ENCODE measurements around the gene TP53RK.

The TP53RK gene

GRCh38 chr20:46671866-46672542 lies 17.2 kb downstream of the TP53RK start:
- no peak overlapping the region for H3K4me3 ChIP-seq (ENCODE audit: low read depth, low read length)
- no peak for TF ChIP-seq MAX (IDR thresholded peaks at IDR 0.05; ENCODE audit: low read depth, low read length)
- no peak for TF ChIP-seq CTCF (IDR thresholded peaks at IDR 0.05; ENCODE audit: low read depth, low read length)
- TF ChIP-seq MYC (IDR thresholded peaks at IDR 0.05; ENCODE audit: low read depth, low read length) = no peak
- no peak for TF ChIP-seq POLR2A (IDR thresholded peaks at IDR 0.05; ENCODE audit: extremely low read depth, insufficient read length)
- DNase-seq (ENCODE audit: low read depth) = no peak

GRCh38 chr20:46670585-46671584 lies 18.4 kb downstream of the TP53RK start:
- no peak for DNase-seq (ENCODE audit: low read depth)
- TF ChIP-seq MYC (IDR thresholded peaks at IDR 0.05; ENCODE audit: low read depth, low read length) = no peak
- no peak for TF ChIP-seq MAX (IDR thresholded peaks at IDR 0.05; ENCODE audit: low read depth, low read length)
- no peak for TF ChIP-seq CTCF (IDR thresholded peaks at IDR 0.05; ENCODE audit: low read depth, low read length)
- TF ChIP-seq POLR2A (IDR thresholded peaks at IDR 0.05; ENCODE audit: extremely low read depth, insufficient read length) = no peak
- H3K4me3 ChIP-seq (ENCODE audit: low read depth, low read length) = no peak overlapping the region

- TF ChIP-seq POLR2A (IDR thresholded peaks at IDR 0.05; ENCODE audit: extremely low read depth, insufficient read length) (no peak), MYC (IDR thresholded peaks at IDR 0.05; ENCODE audit: low read depth, low read length) (no peak), MAX (IDR thresholded peaks at IDR 0.05; ENCODE audit: low read depth, low read length) (no peak), CTCF (IDR thresholded peaks at IDR 0.05; ENCODE audit: low read depth, low read length) (no peak)
- H3K4me3 ChIP-seq (ENCODE audit: low read depth, low read length) = no peak overlapping the region
- DNase-seq (ENCODE audit: low read depth) = no peak
These were observed 19.0 kb downstream of the TP53RK start for GRCh38 chr20:46670228-46670584.

DNA sequence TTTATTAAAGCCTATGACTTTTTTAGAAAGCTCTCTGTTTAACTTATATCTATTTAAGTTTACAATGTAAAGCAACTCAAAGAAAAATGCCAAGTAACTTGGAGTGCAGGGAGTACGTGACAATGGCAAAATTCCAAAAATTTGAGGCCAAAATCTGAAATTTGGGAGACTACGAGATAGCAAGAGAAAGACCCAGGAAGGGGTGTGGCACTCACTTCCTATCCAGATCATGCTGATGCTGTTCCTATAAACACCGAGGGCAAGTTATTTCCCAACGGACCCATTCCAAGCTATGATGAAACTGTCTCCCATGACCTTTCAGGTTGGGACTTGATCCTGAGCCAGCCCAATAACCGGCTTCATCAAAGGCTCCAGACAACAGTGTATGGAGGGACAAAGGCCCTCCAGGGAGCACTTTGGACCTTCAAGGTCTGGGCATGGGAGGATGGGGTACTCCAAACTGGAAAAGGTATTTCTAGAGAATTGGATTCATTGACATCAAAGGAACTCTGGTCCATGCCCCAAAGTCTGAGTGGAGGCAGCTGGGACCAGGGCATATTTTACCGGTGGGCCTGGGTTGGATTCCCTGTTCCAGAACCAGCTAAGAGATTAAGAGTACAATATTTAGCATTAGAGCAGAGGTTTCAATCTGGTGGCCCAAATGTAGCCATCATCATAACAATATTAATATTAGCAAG lies 22.3 kb downstream of the TP53RK start:
- TF ChIP-seq MAX (IDR thresholded peaks at IDR 0.05; ENCODE audit: low read depth, low read length) (no peak), POLR2A (IDR thresholded peaks at IDR 0.05; ENCODE audit: extremely low read depth, insufficient read length) (no peak), CTCF (IDR thresholded peaks at IDR 0.05; ENCODE audit: low read depth, low read length) (no peak), MYC (IDR thresholded peaks at IDR 0.05; ENCODE audit: low read depth, low read length) (no peak)
- DNase-seq (ENCODE audit: low read depth) = no peak
- no peak overlapping the region for H3K4me3 ChIP-seq (ENCODE audit: low read depth, low read length)

- TF ChIP-seq CTCF (IDR thresholded peaks at IDR 0.05; ENCODE audit: low read depth, low read length) (no peak), MAX (IDR thresholded peaks at IDR 0.05; ENCODE audit: low read depth, low read length) (no peak), MYC (IDR thresholded peaks at IDR 0.05; ENCODE audit: low read depth, low read length) (no peak), POLR2A (IDR thresholded peaks at IDR 0.05; ENCODE audit: extremely low read depth, insufficient read length) (no peak)
These were observed 22.9 kb downstream of the TP53RK start for GRCh38 chr20:46666306-46666705.

More at GRCh38 chr20:46666306-46666705, 22.9 kb downstream of the TP53RK start:
- DNase-seq (ENCODE audit: low read depth) = no peak
- no peak overlapping the region for H3K4me3 ChIP-seq (ENCODE audit: low read depth, low read length)
